ENCODE data around the gene TEC.

GRCh38 chr4:48126621-48127020 is 143.0 kb downstream of the TEC start:
- TF ChIP-seq CTCF (IDR thresholded peaks at IDR 0.05 in 4 of 5, conservative IDR thresholded peaks at IDR 0.05 in 1 of 5) (no peak), POLR2A (IDR thresholded peaks at IDR 0.05) (no peak)

All from gastrocnemius medialis (tissue), 4 donors.